Right hindlimb (tissue), 1 donor: ENCODE data around the gene GSTM5.
A peak's percentile ranks its signal among the peaks of the same experiment; 100 is the strongest.
"Not testable (repeated sequence)": the region's sequence is repeated elsewhere in the genome, so short reads cannot be mapped to it uniquely, and the experiment has no call there.

Experiments
- DNase-seq: peaks from one replicate; pipeline ENCODE4 v3.0.0-alpha.2; 2018

The GSTM5 gene

GRCh38 chr1:109732390-109732881 lies 20.4 kb downstream of the GSTM5 start:
- no peak for DNase-seq

DNA sequence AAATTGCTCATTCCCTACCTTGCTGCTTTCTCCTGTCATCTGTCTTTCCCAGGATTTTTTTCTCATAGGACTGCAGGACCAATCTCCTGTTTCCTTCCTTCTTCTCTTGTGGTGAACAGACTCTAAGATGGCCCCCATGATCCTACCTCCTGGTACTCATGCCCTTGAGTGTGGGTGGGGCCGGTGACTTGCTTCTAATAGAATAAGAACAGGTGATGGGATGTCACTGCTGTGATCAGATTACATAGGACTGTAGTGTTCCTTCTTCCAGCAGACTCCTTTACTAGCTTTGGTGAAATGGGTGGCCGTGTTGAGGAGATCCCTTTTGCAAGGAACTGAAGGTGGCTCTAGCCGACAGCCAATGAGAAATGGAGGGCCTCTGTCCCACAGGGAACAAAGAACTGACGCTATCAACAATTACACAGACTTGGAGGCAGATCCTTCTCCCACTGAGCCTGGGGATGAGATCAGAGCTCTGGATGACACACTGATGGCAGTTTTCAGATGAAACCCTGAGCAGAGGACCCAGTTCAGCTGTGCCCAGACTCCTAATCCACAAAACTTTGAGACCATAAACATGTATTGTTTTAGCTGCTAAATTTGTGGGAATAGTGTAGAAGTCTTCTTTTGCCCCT lies 21.3 kb downstream of the GSTM5 start:
- DNase-seq: no peak

GRCh38 chr1:109739738-109740614 lies 27.9 kb downstream of the GSTM5 start:
- peak; percentile 89 for DNase-seq

GRCh38 chr1:109740615-109741373 lies 28.7 kb downstream of the GSTM5 start, which contains the start of gene GSTM3:
Gene GSTM3, minus strand, starts transcription at chr1:109741038. Its CDS starts 751 bp downstream, at chr1:109740287.
- no peak for DNase-seq

DNA sequence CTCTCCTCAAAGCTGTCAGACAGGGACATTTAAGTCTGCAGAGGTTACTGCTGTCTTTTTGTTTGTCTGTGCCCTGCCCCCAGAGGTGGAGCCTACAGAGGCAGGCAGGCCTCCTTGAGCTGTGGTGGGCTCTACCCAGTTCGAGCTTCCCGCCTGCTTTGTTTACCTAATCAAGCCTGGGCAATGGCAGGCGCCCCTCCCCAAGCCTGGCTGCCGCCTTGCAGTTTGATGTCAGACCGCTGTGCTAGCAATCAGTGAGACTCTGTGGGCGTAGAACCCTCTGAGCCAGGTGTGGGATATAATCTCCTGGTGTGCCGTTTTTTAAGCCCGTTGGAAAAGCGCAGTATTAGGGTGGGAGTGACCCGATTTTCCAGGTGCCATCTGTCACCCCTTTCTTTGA lies 36.3 kb downstream of the GSTM5 start:
- not testable (repeated sequence) for DNase-seq

- DNase-seq: no peak
These were observed 37.2 kb downstream of the GSTM5 start for GRCh38 chr1:109749221-109749620.

DNA sequence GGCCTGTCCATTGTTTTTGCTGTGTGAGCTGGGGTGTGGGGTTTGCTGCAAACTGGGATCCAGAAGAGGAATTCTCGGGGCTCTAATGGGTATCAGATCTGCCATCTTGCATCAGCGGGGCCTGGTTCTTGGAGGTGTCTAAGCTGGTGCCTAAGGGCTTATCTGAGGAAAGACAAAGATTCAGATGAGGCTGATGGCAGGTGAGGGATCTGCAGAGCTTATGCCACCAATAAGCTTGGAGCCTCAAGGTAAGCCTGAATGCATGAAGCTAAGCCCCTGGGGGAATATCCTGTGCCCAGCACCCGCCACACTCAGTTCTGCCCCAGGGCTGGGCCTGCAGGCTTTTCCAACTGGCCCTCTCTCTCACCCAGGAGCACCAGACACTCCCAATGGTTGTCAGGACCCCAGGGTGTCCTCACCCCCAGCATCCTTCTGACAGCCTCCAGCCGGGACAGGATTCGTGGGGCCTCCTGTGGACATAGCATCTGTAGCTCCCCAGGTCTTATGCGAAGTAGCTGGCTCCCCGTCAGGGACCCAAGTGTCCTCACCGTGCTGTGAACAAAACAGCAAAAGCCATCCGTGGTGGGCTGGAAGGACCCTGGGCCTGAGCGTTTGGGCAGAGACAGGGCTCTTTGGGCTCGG lies 38.3 kb downstream of the GSTM5 start:
- DNase-seq: no peak

DNA sequence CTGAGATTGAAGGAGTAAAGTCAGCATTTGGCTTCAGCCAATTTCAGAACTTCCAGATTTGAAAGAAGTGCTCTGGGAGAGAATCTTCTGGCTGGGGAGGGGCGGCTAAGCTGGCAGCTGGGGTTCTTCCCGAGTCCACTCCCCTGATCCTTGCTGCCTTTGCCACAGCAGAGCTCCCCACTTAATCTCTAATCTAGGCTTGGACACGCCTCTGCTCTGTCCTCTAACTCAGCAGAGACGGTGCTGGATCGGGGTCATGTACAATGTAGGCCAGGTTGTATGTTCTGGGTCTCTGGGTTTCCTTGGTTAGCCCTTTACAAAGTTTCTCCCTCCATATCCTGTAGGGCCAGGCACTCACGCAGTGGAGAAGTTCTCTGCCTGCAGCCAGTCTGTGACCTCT lies 38.9 kb downstream of the GSTM5 start:
- DNase-seq: no peak

- no peak for DNase-seq
These were observed 39.6 kb downstream of the GSTM5 start for GRCh38 chr1:109751531-109752260.

DNA sequence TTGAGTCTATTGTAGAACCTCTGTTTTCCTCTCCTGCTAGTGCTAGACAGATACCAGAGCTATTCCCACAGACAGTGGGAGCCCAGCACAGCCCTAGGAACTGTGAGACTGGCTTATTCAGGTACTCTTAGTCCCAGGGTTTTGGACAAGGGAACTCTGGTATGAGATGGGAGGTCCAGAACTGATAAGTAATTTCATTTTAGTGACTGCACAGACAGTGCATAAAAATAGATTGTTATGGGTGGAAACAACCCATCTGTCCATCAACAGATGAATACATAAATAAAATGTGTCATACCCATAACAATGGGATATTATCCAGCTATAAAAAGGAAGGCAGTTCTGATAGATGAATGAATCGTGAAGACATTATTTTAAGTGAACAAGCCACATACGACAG lies 42.7 kb downstream of the GSTM5 start:
- no peak for DNase-seq

DNA sequence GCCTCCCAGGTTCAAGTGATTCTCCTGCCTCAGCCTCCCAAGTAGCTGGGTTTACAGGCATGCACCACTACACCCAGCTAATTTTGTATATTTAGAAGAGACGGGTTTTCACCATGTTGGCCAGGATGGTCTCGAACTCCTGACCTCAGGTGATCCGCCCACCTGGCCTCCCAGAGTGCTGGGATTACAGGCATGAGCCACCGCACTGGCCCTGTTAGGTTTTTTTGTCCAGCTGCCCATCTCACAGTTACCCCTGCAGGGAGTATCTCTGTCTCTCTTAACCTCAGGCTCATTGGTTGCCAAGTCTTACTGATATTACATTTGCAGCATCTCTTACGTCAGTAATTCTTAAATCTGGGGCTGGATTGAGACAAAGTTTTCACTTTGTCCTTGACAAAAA lies 44.3 kb downstream of the GSTM5 start:
- not testable (repeated sequence) for DNase-seq

- DNase-seq: no peak
These were observed 44.9 kb downstream of the GSTM5 start for GRCh38 chr1:109756848-109757521.

DNA sequence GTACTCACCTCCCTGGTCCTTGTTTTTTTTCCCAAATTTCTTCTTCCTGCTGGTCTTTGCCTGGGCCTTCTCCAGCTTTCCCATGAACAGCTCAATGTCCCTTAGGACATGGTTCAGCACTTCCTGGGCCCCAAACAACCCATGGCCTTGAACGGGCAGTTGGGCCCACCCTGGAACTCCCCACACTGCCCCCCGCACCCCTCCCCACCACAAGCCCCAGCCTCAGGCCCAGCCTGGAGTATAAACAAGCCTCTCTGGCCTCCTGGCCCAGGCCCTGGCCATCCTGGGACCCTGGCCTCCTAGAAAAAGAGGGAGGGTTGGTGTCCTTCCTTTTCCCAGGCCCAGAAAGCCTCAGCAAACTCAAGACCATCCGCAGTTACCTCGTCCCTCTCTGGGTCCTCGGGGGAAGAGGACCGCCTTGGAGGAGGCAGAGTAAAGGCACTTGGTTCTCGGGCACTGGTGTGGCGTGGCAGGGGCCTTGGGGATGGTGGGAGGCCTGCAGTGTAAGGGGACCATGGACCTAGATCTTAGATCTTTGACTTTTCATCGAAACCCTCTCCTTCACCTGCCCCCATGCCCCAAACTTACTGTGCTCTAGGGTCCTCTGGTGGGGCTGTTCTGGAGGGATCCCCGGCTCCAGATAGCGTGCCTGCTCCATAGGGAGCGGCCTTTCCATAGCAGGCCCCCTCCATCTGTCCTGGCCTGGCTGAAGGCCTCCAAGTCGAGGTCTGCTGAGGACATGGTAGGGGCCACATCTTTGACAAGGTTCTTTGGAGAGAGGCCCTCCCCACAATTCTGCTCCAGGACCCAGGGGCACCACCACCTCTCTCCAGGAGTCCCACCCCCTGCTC lies 46.1 kb downstream of the GSTM5 start:
- DNase-seq: no peak

GRCh38 chr1:109759513-109760334 lies 47.7 kb downstream of the GSTM5 start:
- no peak for DNase-seq

- DNase-seq: no peak
These were observed 48.7 kb downstream of the GSTM5 start for GRCh38 chr1:109760581-109761226.

DNA sequence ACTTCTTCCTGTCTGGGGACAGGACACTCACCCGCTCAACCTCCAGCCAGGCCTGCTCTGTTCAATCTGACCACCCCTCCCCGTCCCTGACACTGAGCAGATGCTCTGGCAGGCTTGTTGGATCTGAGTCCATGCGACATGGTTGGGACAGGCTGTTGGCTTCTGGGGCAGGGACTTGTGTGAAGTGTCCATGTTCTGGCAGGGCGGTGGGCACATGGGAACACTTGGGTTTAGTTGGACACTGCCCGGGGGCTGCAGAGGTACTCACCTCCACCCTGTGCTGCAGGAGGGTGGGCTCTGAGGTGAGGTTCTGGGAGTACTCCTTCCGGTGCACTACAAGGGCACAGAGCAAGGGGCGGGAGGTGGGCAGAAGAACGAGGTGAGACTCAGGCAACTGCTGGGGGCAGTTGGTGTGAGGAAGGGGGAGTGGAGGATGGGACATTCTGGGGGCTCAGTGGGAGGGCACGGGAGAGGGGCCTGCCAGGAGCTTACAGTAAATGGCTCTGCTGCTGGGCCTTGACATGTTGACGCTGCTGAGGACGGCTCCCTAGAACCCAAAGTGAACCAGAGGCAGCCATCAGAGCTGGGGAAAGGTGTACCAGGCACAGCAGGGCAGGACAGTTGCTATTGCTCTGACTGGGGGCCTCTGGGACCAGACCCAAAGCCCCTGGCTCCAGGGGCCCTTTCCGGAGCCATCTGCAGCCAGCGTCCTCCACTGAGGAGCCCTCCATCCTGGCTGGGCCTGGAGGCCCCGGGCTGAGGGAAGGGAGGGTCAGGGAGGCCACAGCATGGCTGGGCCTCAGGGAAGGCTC lies 49.4 kb downstream of the GSTM5 start:
- DNase-seq: no peak

DNA sequence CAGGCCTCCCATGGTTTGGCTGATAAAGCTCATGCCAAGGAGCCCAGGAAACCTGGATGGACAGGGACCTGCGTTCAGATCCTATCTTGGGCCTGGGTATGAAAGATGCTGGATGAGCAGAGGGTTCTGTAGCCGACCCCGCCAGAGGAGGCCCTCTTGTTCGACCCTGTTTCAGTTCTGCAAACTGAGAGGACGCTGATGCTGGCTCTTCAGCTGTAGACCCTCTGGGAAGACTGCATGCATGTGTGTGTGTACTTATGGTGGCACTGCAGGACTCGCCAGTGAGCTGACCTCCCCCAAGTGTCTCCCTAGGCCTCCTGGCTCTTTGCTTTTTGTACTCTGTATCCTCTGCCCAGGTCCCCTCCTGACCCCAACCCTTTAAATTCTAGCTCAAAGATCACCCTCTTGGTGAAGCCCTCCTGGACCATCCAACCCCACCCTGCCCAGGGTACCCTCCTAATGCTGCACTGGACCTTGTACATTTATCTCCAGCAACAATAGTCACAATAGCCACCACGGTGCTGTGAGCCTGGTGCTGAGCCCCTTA lies 50.1 kb downstream of the GSTM5 start:
- DNase-seq: no peak
